GM19395 (cell line): ENCODE measurements around the gene MOB3A.

Source experiments
- ATAC-seq: cut with Tn5 transposase; IDR thresholded peaks from one replicate; pipeline ENCODE4 v1.9.1; 2021; ENCODE audit warnings: mild to moderate bottlenecking, moderate library complexity; ENCODE audit not compliant: unreplicated experiment

The MOB3A gene

GRCh38 chr19:2083174-2083854 lies 12.8 kb downstream of the MOB3A start:
- no peak for ATAC-seq

GRCh38 chr19:2081873-2082810 lies 14.0 kb downstream of the MOB3A start:
- no peak for ATAC-seq

- ATAC-seq, result no peak
These were observed 15.7 kb downstream of the MOB3A start for GRCh38 chr19:2080336-2080988.

- ATAC-seq, result no peak
These were observed 16.2 kb downstream of the MOB3A start for GRCh38 chr19:2079865-2080301.

DNA sequence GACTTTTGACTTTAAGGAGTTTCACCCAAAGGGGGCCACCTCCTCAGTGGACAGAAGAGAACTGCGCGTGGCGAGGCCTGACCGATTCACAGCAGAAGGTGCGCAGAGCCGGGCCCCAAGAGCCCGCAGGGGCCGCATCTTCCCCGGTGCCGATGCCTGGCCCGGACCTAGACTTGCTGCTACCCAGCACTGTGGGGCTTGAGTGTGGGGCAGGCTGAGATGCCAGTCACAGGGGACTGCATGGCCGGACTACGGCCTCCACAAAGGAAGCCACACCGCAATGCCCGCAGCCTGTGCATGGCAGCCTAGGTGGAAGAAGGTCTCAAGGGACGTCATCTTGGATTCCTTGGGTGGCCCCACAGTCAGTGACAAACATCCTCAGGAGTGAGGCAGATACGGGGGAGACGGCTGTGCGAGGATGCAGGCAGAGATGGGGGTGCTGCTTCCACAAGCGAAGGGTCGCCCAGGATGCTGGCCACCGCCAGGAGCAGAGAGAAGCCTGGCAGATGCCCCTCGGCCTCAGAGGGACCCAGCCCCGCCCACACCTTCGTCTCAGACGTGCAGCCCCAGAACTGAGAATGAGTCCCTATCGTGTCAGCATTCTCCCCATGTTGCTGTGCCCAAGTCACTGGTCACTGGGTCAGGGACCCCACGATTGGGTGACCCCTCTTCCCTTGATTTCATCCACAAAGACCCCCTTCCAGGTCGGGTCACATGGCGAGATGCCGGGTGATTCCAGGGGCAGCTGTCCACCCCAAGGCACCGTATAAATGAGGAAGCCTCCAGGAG lies 16.9 kb downstream of the MOB3A start:
- no peak for ATAC-seq

- no peak for ATAC-seq
These were observed 18.1 kb downstream of the MOB3A start for GRCh38 chr19:2077833-2078619.

DNA sequence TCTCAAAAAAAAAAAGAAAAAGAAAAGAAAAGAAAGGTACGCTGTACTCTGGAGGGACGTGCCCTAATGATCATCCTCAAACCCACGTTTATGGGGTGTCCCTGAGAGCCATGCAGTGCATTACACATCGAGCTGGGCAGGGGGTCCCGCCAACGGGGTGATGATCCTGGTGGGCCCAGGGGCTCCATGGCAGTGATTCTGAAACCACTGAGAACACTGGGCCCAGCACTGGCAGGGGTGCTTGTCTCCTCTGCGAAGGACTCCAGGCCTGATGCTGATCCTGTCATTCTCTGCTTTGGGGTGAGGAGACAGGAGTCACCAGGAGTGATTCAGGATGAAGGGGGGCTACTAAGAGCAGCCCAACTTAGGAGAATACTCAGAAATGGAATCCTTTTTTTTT lies 18.7 kb downstream of the MOB3A start:
- ATAC-seq, result no peak

GRCh38 chr19:2076526-2076944 lies 19.6 kb downstream of the MOB3A start:
- ATAC-seq, result no peak

- ATAC-seq, result no peak
These were observed 23.2 kb downstream of the MOB3A start for GRCh38 chr19:2072757-2073551.

DNA sequence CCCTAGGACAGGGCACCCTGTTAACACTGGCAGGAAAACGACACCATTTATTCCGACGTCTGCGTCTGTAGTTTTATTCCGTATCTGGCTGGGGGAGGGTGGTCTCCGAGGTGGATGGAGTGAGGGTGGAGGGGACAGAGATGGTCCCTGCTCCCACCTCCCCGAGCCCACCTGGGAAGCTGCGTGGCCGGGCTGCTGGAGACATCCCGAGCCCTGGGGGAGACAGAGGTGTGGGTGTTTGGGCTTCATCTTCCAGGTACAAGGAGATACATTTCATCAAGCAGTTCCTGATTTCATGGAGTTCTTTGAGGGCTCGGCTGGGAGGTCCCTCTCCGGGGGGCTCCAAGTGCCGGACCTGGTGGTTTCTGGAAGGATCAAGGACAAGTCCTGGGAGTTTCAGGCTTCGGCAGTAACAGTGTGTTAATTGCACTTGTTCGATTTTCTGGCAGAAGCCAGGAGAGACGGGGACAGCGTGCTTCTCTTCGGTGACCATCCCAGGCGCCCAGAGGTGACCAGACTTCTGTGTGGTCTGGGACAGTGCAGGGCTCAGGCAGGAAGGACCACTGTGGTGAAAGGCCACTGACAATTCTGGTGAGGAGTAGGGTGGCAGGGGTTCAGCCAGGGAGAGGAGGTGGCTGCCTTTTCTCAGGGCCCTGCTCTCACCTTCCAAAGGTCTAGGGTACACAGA lies 25.0 kb downstream of the MOB3A start:
- ATAC-seq, result no peak

DNA sequence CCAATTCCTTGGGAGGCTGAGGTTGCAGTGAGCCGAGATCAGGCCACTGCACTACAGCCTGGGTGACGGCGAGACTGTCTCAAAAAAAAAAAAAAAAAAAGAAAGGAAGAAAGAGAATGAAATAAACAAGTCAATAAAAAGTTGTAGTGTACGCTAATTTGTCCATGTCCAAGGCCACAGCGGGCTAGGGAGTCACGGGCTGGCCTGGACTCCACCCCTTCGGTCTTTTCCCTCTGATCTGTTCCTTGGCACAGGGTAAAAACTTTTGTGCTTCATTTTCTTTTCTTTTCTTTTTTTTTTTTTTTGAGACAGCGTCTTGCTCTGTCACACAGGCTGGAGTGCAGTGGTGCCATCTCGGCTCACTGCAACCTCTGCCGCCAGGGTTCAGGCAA lies 25.7 kb downstream of the MOB3A start:
- no peak for ATAC-seq

DNA sequence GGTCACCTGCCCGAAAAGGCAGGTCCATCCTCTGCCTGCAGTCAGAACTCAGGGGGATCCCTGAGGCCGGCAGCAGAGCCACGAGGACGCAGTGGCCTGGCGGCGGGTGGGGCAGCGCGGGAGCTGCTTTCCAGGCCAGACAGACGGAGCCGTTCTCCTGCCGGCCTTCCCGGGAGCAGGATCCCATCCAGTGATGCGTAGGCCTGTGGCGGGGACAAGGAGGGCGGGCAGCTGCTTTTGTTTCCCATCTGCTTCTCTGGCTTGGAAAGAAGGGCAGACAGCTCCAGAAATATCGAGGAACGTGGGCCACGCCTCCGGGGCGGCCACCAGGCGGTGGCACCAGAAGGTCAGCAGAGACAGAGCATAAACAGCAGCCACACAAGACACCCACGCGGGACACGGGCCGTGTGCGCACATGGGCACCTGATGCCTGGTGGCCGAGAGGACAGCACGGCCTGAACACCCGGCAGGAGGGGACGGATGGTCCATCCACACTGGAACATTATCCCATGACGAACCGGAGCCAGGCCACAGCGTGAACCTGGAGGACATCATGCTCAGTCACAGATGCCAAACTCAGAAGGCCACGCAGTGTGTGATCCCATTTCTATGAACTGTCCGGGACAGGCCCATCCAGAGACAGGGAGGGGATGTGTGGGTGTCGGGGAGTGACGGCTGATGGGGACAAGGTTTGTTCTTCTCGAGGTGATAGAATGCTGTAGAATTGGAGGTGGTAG lies 31.2 kb downstream of the MOB3A start:
- no peak for ATAC-seq

DNA sequence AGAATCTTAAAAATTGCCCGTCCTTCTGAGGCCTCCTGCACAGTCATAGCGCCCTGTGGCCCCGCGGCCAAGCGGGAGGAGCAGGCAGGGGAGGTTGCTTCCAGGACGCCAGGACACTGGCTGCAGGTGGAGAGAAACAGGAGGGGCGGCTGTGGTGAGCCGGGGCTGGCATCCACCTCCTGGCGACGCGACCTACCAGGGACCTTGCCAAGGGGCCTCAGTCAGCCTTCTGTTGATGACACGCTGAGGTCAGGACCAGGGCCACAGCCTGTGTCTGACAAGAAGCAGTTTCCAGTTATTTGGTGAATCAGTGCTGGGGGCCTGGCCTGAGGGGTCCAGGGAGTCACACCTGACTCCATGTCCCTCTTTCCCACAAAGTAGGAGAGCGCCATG lies 31.7 kb downstream of the MOB3A start:
- ATAC-seq, result no peak

DNA sequence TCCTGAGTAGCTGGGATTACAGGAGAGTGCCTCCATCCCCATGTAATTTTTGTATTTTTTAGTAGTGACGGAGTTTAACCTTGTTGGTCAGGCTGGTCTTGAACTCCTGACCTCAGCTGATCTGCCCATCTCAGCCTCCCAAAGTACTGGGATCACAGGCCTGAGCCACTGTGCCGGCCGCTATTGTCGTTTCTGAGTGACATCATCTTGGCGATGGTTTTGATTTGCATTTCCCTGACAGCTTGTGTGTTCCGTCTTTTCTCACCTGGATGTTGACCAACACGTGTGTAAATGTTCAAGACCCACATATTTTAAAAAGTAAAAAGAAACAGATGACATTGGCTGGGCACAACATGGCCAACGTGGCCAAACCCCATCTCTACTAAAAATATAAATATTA lies 32.3 kb downstream of the MOB3A start:
- no peak for ATAC-seq

GRCh38 chr19:2062770-2063169 lies 33.4 kb downstream of the MOB3A start:
- no peak for ATAC-seq

GRCh38 chr19:2062389-2062729 lies 33.8 kb downstream of the MOB3A start:
- ATAC-seq, result no peak

GRCh38 chr19:2061495-2062388 lies 34.4 kb downstream of the MOB3A start:
- peak; percentile 85 for ATAC-seq
